HG02798 (cell line): ENCODE measurements around the gene BET1L.
"Not testable (repeated sequence)": the region's sequence is repeated elsewhere in the genome, so short reads cannot be mapped to it uniquely, and the experiment has no call there.

Source experiments
- ATAC-seq: cut with Tn5 transposase; IDR thresholded peaks from one replicate; pipeline ENCODE4 v1.9.1; 2021; ENCODE audit warnings: mild to moderate bottlenecking; ENCODE audit not compliant: unreplicated experiment, poor library complexity

Gene BET1L

GRCh38 chr11:207208-207862, at the start of gene BET1L, which contains the start of gene RIC8A:
Gene BET1L (minus strand): TSS chr11:207399. CDS start chr11:207321, 78 bp downstream.
Gene RIC8A (plus strand): TSS chr11:207708. CDS start chr11:208855, 1,147 bp downstream.
- ATAC-seq, result peak; percentile 85

DNA sequence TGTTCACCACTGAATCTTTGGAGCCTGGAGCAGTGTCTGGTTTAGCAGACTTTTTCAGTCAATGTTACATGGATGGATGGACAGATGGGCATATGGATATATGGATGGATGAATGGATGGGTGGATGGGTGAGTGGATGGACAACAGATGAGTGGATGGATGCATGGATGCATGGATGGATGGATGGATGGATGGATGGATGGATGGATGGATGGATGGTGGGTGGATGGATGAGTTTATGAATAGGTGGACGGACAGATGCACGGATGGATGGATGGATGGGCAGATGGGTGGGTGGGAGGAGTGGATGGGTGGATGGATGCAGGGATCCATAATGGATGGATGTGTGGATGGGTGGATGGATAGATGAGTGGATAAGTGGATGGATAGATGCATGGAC, 48.6 kb upstream of the BET1L start:
- no peak for ATAC-seq

DNA sequence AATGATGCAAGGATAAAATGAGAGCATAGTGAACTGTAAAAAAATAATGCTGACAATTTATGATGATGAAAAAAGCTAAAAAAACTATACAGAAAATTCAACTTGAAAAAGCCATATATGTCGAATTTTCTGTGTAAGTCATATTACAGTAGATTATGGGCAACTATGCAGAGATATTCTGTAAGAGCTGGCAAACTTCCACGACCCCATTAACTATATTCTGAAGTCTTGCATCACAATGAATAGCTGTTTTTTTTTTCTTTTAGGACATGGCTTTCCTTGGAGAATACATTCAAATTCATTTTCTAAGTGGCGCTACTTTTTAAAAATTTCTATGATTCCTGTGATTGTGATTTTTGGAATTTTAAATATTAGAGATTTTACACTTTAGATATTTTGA, 48.0 kb upstream of the BET1L start:
- no peak for ATAC-seq

DNA sequence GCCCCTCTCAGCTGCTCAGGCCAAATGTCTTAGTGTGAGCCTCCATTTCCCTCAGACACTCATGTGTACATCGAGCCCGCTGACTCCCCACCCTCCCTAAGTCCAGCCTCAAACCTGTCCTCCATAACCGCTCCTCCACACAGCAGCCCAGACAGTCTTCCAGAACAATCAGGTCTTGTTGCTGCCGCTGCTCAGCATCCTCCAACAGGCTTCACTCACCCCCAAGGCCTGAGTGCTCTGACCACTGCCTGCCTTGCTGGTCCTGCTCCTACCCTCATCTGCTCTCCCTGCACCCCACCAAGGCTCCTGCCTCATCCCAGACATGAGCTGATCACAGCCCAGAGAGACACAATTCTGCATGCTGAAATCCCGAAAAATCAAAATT, 46.7 kb upstream of the BET1L start:
- no peak for ATAC-seq

- ATAC-seq, result no peak
Observed at GRCh38 chr11:253160-253885, 46.1 kb upstream of the BET1L start.

DNA sequence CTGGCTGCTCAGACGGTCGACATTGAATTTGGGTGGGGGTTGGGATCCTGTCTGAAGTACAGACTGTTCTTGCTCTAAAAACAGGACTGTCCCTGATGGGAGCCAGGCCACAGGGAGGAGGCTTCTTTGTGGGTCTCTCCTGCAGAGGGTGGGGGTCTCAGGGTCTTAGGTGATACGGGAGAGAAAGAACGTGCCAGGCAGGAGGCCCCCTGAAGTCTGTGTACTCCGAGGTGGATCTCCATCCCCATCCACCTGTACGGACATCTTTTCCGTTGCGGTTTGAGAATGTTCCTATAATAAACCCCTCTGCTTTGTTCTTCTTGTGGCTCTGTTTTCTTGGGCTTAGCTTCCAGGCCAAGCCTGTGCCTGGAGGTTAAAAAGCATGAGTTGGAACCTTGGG, 45.5 kb upstream of the BET1L start:
- ATAC-seq, result no peak

DNA sequence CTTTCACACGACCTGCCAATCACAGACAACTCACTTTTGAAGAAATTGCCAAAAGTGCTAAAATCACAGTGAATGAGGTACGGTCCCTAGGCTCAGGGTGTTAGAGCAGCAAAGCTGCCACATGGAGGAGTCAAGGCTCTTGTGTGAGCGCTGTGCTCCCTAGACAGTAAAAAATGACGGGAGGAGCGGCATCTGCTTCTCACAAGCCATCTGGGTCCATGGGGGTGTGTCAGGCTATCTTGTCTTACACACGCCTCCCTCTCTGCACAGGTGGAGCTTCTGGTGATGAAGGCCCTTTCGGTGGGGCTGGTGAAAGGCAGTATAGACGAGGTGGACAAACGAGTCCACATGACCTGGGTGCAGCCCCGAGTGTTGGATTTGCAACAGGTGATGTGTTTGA, 44.4 kb upstream of the BET1L start:
- ATAC-seq, result no peak

DNA sequence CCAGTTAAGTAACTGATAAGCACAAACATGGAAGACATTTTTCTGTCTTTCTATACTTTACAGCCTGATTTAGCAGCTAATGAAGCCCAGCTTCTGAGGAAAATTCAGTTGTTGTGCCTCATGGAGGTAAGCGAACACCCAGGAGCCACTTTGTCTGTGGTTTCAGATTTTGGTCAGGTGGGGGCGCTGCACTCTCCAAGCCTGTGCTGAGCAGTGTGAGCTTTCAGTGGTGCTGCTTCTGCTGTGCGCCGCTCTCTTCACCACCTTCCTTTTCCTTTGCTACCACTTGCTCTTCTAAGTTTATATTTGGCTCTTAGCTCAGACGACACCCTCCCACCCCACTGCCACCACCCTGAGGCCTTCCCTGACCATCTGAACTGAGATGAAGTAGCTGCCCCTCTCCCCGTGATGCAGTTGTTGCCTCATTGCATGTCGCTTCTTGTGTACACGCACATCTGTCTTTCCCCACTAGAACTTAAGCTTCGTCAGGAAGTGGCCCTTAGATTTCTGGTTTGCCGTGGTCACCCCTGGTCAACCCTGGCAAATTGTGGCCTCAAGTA, 43.6 kb upstream of the BET1L start:
- no peak for ATAC-seq

GRCh38 chr11:250274-250673, 43.1 kb upstream of the BET1L start:
- ATAC-seq, result no peak

DNA sequence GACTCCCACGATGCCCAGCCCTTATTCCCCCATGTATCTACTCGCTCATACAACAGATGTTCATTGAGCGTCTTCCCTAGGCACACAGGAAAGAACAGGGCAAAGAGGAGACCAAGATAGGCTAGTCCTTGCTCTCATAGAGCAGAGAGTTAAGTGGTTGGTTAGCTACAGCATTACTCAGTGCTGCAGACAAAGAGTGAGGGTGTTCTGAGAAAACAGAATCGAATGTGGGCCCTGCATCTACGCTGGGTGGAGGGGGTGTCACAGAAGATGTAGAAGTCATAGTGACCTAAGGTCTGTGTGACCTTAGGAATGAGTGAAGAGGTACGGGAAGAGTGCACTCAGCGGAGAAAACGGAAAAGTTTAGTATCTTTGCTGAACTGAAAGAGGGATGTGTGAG, 41.9 kb upstream of the BET1L start:
- ATAC-seq, result no peak

GRCh38 chr11:244376-244775, 37.2 kb upstream of the BET1L start:
- ATAC-seq, result no peak

DNA sequence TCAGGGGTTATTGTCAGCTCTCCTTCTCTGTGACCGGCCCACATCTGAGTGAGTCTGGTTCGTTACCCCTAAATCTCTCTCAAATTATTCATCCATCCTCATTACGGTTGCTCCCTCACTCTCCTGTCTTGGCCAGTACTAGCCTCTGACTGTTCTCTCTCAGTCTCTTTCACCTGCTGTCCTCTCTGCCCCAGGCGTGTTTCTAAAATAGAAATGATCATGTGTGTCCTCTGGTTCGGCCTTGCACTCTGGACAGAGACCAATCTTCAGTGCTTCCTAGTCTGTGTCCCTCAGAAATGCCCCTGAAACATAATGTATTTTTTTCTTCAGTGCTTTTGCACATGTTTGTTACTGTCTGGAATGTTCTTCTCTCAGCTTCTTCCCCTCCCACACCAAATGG, 34.4 kb upstream of the BET1L start:
- no peak for ATAC-seq

DNA sequence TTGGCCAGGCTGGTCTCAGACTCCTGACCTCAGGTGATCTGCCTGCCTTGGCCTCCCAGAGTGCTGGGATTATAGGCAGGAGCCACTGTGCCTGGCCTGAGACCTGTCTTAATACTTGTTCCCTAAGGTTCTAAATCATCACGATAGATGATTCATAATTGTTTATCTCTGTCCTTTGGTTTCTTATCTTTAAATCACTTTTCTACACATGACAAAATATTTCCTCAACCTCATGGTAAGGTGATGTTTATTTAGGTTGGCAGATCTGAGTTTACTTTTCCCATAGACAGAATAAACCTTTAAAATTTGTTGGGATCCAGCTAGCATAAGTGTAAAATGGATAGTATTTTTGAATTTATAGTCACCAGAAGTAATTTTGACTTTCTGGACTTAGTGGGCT, 33.1 kb upstream of the BET1L start:
- ATAC-seq, result no peak

- ATAC-seq, result not testable (repeated sequence)
Observed at GRCh38 chr11:238346-238745, 31.1 kb upstream of the BET1L start.

- peak; percentile 81 for ATAC-seq
Observed at GRCh38 chr11:236774-237767, 29.9 kb upstream of the BET1L start, which contains the start of gene PSMD13. Gene PSMD13 (plus strand): TSS chr11:236976. CDS start chr11:237050, 74 bp downstream.

DNA sequence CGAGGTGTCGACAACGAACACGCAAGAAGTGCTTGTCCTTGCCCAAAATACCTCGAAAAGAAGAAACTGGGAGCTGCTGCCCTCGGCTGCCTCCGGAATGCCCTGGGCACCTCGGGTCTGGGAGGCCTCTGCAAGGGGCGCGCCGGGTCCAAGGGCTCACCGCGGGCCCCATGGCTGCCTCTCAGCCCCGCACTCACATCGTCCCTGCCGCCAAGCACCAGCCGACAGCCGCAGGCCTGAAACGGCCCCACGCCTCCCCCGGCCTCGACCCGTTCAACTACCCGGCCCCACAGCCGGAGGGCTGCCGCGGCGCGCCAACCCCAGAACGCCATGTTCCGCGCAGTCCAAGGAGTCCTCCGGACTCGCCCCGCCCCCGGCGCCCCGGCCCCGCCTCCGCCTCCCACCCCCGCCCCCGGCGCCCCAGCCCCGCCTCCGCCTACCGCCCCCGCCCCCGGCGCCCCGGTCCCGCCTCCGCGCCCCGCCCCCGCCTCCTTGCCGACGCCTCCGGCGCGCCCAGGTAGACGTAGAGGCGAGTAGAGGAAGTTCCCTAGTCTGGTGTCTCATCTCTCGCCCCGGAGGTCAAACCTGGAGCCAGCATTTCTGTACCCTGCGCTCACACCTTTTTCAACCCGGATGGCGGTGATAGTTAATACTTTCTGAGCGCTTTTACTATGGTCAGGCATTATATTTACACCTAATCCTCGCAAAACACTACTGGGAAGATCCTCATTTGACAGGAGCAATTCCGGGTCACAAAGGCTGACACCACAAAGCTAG, 29.0 kb upstream of the BET1L start, which contains the start of gene SIRT3:
Gene SIRT3, minus strand, starts transcription at position 346 of the 777 bp plus-strand sequence. Its CDS starts 14 bp downstream, at position 332.
- ATAC-seq, result peak; percentile 79

GRCh38 chr11:235609-235996, 28.4 kb upstream of the BET1L start:
- ATAC-seq, result peak; percentile 3

DNA sequence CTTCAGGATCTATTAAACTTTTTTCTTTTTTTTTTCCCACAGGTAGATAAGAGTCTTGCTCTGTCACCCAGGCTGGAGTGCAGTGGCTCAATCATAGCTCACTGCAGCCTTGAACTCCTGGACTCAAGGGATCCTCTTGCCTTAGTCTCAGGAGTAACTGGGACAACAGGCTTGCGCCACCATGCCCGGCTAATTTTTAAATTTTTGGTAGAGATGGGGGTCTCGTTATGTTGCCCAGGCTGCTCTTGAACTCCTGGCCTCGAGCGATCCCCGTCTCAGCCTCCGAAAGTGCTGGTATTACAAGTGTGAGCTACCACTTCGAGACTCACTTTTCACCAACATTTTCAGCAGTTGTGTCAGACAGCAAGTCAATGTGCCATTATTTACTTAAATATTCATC, 28.0 kb upstream of the BET1L start:
- ATAC-seq, result no peak

GRCh38 chr11:232783-233565, 25.8 kb upstream of the BET1L start:
- ATAC-seq, result no peak
